Body of pancreas (tissue), 4 donors: ENCODE results near the gene HADH. TPM values are rescaled to one million over a fixed set of nuclear protein-coding genes. Genes with fewer than 3 reads are reported as not detected.
A peak's percentile ranks its signal among the peaks of the same experiment; 100 is the strongest.
"Not testable (repeated sequence)": the region's sequence is repeated elsewhere in the genome, so short reads cannot be mapped to it uniquely, and the experiment has no call there.

Experiments
- ATAC-seq: fragments of 150-250 bp; one replicate; pipeline ENCODE4 v1.9.1; 2016
- DNase-seq, 4 donors: peaks; one replicate each; pipeline ENCODE4 v3.0.0-alpha.2; 2019
- H3K27ac ChIP-seq, 4 donors: fragments of 200-600 bp; sonication (generic); 1 replicate in 3 of 4; 2 replicates in 1 of 4; pipeline versions ENCODE4 v1.5.1 to v1.6.1; 2016 to 2019; ENCODE audit warnings: mild to moderate bottlenecking in 1 of 4, mixed read lengths in 1 of 4, moderate library complexity in 1 of 4
- H3K27me3 ChIP-seq, 2 donors: fragments of 200-600 bp; sonication (generic); one replicate each; pipeline ENCODE4 v1.6.0; 2016; ENCODE audit warnings: mild to moderate bottlenecking in 1 of 2
- H3K36me3 ChIP-seq, 2 donors: fragments of 200-600 bp; sonication (generic); replicated peaks in 1 of 2; 2 replicates each; pipeline ENCODE4 v1.5.1; 2016; ENCODE audit warnings: low read depth in 2 of 2; ENCODE audit not compliant: insufficient read depth in 1 of 2
- H3K4me1 ChIP-seq: fragments of 200-600 bp; sonication (generic); one replicate; pipeline ENCODE4 v1.6.0; 2016
- H3K4me3 ChIP-seq, 2 donors: fragments of 200-600 bp; sonication (generic); 1 replicate in 1 of 2; 2 replicates in 1 of 2; pipeline ENCODE4 v1.5.1; 2016 to 2019
- H3K9me3 ChIP-seq, 3 donors: fragments of 200-600 bp; sonication (generic); 1 replicate in 2 of 3; 2 replicates in 1 of 3; pipeline ENCODE4 v1.5.1; 2016
- CTCF ChIP-seq, 7 experiments: fragments of 450-650 bp in 4 of 7; fragments of 200-600 bp in 3 of 7; sonication (generic) in 3 of 7; IDR thresholded peaks; one replicate each; pipeline ENCODE4 v1.5.1; 2016 to 2019; ENCODE audit warnings: antibody characterized with exemption in 7 of 7
- POLR2A ChIP-seq, 3 donors: fragments of 450-650 bp; IDR thresholded peaks; one replicate each; pipeline ENCODE4 v1.6.1; 2016; ENCODE audit warnings: antibody characterized with exemption in 3 of 3, mild to moderate bottlenecking in 2 of 3
- WGBS, 2 donors: methylation state at CpG; one replicate each; pipeline ENCODE4 v1.1.5; 2017; 5-methylcytosine and 5-hydroxymethylcytosine counted together
- intact Hi-C: fragments of 100-400 bp; cut with DNase I; formaldehyde crosslinking; loops from one replicate; pipeline ENCODE4 v1.15.1; 2023
- total RNA-seq, 2 donors: library from RNA; depleted of rRNA; stranded (reverse); fragments of >200 nt; gene quantifications; one replicate each; pipeline ENCODE4 v1.1.0, GENCODE V29; 2016

HADH gene
- total RNA-seq, 2 donors from 2014 or later: 23.9 to 34.6 TPM

- no peaks in the 10 kb centered on the region for H3K9me3 ChIP-seq
- H3K36me3 ChIP-seq: no peaks in the 10 kb centered on the region
- intact Hi-C loops: no loop called here
- 97 to 98% methylated on average over 2 of the region's 2 CpGs for WGBS, 2 donors
- TF ChIP-seq CTCF (IDR thresholded peaks at IDR 0.05) (no peak), POLR2A (IDR thresholded peaks at IDR 0.05) (no peak)
- H3K4me3 ChIP-seq: no peak overlapping the region
- DNase-seq (no peak), ATAC-seq (no peak)
- no peaks in the 10 kb centered on the region for H3K27me3 ChIP-seq
- no peaks in the 10 kb centered on the region for H3K4me1 ChIP-seq
- H3K27ac ChIP-seq: no peak overlapping the region
Observed at GRCh38 chr4:108010167-108010566, 20.5 kb downstream of the HADH start.

GRCh38 chr4:108012382-108012781 lies 22.7 kb downstream of the HADH start:
- intact Hi-C loops: not testable (repeated sequence)

GRCh38 chr4:108013327-108013726 lies 23.6 kb downstream of the HADH start:
- no peaks in the 10 kb centered on the region for H3K36me3 ChIP-seq
- no peak overlapping the region for H3K27ac ChIP-seq
- ATAC-seq (no peak), DNase-seq (no peak)
- H3K4me1 ChIP-seq: no peaks in the 10 kb centered on the region
- TF ChIP-seq POLR2A (IDR thresholded peaks at IDR 0.05) (no peak), CTCF (IDR thresholded peaks at IDR 0.05) (no peak)
- H3K9me3 ChIP-seq: no peaks in the 10 kb centered on the region
- intact Hi-C loops: no loop called here
- no peaks in the 10 kb centered on the region for H3K27me3 ChIP-seq
- no peak overlapping the region for H3K4me3 ChIP-seq

More at GRCh38 chr4:108012382-108012781, 22.7 kb downstream of the HADH start:
- H3K36me3 ChIP-seq, H3K27me3 ChIP-seq, ATAC-seq, H3K27ac ChIP-seq, H3K4me1 ChIP-seq, DNase-seq, H3K4me3 ChIP-seq, H3K9me3 ChIP-seq: not testable (repeated sequence)
- 90 to 94% methylated on average over 5 of the region's 5 CpGs for WGBS, 2 donors

GRCh38 chr4:108013955-108014354 lies 24.3 kb downstream of the HADH start:
- intact Hi-C loops: no loop called here
- H3K4me3 ChIP-seq: no peak overlapping the region

GRCh38 chr4:108018040-108018883 lies 28.6 kb downstream of the HADH start:
- TF ChIP-seq CTCF (IDR thresholded peaks at IDR 0.05) (peak; percentile 64 to 87 (median 77)), POLR2A (IDR thresholded peaks at IDR 0.05) (no peak)
- intact Hi-C loops: loop anchor here (5.0 kb wide), 1 partner anchor 554 kb away; no protein-coding TSS in a partner anchor
- peak; percentile 79 to 89 (median 86) for DNase-seq
- Histone ChIP-seq H3K27me3 (no peaks in the 10 kb centered on the region), H3K4me3 (no peak overlapping the region), H3K9me3 (no peaks in the 10 kb centered on the region), H3K4me1 (no peaks in the 10 kb centered on the region), H3K27ac (no peak overlapping the region), H3K36me3 (peaks cover 0 to 2% of the 10 kb centered on the region in 2 donors)
- 36 to 37% methylated on average over 8 of the region's 8 CpGs for WGBS, 2 donors
- peak; percentile 78 for ATAC-seq

More at GRCh38 chr4:108013955-108014354, 24.3 kb downstream of the HADH start:
- TF ChIP-seq POLR2A (IDR thresholded peaks at IDR 0.05): no peak
- no peak for TF ChIP-seq CTCF (IDR thresholded peaks at IDR 0.05)
- Histone ChIP-seq H3K27me3 (no peaks in the 10 kb centered on the region), H3K9me3 (no peaks in the 10 kb centered on the region), H3K4me1 (no peaks in the 10 kb centered on the region), H3K36me3 (no peaks in the 10 kb centered on the region), H3K27ac (no peak overlapping the region)
- DNase-seq: no peak
- 91 to 96% methylated on average over 5 of the region's 5 CpGs for WGBS, 2 donors
- no peak for ATAC-seq
